GM21360 (cell line): ENCODE measurements around the gene CEBPA.

Experiments
- ATAC-seq: cut with Tn5 transposase; IDR thresholded peaks from one replicate; pipeline ENCODE4 v1.9.1; 2021; ENCODE audit warnings: mild to moderate bottlenecking, moderate library complexity; ENCODE audit not compliant: unreplicated experiment

Gene CEBPA

DNA sequence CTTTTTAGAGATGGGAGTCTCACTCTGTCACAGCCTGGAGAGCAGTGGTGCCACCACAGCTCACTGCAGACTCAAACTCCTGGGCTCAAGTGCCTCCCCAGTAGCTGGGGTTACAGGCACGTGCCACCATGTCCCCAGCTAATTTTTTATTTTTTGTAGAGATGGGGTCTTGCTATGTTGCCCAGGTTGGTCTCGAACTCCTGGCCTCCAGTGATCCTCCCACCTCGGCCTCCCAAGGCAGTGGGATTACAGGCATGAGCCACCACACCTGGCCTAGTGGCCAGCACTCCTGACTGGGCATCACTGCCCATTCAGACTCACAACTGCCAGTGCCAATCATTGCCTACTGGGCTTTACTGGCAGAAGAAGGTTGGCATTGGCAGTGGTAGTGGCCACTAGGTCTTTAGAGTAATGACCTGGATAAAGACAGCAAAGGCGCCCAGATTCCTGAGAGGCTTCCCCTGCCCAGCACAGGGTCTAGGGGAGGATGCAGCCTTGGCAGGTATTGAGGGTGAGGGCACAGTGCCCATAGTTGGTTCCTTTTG lies 49.8 kb downstream of the CEBPA start:
- no peak for ATAC-seq

DNA sequence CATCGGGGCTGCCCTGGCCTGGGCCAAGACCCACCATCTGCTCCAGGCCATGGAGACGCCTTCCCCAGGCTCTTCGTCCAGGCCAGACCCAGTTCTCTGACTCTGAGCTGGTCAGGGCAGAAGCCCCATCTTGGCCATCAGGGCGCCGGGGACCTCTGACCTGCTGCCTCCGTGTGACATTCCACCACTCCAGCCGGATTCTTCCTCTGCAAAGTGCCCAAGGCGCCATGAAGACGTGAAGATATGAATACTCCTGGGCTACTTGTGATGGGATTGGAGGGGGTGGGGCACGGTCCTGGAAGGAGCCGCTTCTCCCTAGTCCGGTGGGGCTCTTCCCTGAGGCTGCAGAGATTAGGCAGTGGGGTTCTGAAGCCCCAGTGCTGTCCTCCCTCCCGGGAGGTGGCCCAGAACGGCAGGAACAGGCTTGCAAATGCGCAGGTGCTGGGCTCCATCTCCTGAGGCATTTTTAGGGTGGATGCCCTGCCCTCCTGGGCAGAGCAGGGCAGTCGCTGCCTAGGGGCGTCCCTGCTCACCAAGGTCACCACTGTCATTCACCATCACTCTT lies 50.7 kb downstream of the CEBPA start:
- ATAC-seq = no peak

DNA sequence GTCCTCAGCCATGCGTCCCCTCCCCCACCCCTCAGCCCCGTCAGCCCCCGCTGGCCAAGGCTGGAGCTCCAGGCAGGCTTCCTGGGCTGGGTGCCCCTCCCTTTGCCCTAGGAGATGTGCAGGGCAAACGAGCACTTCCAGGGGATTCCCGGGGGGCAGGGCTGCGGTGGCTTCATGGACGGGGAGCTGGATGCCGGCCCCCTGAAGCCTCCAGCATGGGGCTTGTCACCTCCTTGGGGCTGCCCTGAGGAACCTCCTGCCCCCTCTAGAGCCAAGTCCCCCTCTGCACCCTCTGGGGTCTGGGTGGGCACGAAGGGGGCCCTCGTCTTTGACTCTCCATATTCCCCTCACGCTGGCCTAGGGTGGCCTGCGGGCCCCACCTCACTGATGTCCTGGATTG lies 51.3 kb downstream of the CEBPA start:
- ATAC-seq = no peak

DNA sequence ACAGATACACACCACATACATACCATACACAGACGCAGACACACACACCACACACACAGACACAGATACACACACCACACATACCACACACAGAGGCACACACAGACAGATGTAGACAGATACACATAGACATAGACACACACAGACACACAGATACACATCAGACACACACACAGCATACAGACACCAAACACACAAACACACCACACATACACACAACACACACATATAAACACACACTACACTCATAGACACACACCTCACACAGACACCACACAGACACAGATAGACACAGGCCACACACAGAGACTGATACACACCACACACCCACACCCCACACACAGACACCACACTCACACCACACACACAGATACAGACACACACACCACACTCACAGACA lies 51.8 kb downstream of the CEBPA start:
- no peak for ATAC-seq
